ENCODE measurements around the gene SMO. TPM values are rescaled to one million over a fixed set of nuclear protein-coding genes. Genes with fewer than 3 reads are reported as not detected.

The SMO gene
- total and polyA plus RNA-seq, 9 of the 15 experiments (the other 6 are each of a cell fraction or from before 2014, with no cell fraction given): 0.05 to 0.13 (median 0.10) TPM; not detected in 5

GRCh38 chr7:129150199-129150996 is 38.0 kb upstream of the SMO start (continued):
- TF ChIP-seq MEF2D (tag; conservative IDR thresholded peaks at IDR 0.05; ENCODE audit: low read depth): 0 out of 2 replicates have a peak, but pooled peaks have one; percentile 45
- TF ChIP-seq CREBBP (IDR thresholded peaks at IDR 0.05; ENCODE audit: low read depth, low read length): no peak
- TF ChIP-seq DIDO1 (tag; IDR thresholded peaks at IDR 0.05; ENCODE audit: low read depth): no peak; the same call in 1 of the 2 replicates
- TF ChIP-seq, protein P1, sequence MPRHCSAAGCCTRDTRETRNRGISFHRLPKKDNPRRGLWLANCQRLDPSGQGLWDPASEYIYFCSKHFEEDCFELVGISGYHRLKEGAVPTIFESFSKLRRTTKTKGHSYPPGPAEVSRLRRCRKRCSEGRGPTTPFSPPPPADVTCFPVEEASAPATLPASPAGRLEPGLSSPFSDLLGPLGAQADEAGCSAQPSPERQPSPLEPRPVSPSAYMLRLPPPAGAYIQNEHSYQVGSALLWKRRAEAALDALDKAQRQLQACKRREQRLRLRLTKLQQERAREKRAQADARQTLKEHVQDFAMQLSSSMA (CRISPR knock-in tag; IDR thresholded peaks at IDR 0.05): no peak
- TF ChIP-seq, protein P2, sequence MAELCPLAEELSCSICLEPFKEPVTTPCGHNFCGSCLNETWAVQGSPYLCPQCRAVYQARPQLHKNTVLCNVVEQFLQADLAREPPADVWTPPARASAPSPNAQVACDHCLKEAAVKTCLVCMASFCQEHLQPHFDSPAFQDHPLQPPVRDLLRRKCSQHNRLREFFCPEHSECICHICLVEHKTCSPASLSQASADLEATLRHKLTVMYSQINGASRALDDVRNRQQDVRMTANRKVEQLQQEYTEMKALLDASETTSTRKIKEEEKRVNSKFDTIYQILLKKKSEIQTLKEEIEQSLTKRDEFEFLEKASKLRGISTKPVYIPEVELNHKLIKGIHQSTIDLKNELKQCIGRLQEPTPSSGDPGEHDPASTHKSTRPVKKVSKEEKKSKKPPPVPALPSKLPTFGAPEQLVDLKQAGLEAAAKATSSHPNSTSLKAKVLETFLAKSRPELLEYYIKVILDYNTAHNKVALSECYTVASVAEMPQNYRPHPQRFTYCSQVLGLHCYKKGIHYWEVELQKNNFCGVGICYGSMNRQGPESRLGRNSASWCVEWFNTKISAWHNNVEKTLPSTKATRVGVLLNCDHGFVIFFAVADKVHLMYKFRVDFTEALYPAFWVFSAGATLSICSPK (IDR thresholded peaks at IDR 0.05; ENCODE audit: borderline replicate concordance): peak; percentile 33; the same call in 1 of the 2 replicates
- no peak for TF ChIP-seq ZNF699 (CRISPR knock-in tag; IDR thresholded peaks at IDR 0.05; ENCODE audit: insufficient replicate concordance)
- no peak for TF ChIP-seq NR3C1 (CRISPR knock-in tag; IDR thresholded peaks at IDR 0.05)
- TF ChIP-seq, protein P3, sequence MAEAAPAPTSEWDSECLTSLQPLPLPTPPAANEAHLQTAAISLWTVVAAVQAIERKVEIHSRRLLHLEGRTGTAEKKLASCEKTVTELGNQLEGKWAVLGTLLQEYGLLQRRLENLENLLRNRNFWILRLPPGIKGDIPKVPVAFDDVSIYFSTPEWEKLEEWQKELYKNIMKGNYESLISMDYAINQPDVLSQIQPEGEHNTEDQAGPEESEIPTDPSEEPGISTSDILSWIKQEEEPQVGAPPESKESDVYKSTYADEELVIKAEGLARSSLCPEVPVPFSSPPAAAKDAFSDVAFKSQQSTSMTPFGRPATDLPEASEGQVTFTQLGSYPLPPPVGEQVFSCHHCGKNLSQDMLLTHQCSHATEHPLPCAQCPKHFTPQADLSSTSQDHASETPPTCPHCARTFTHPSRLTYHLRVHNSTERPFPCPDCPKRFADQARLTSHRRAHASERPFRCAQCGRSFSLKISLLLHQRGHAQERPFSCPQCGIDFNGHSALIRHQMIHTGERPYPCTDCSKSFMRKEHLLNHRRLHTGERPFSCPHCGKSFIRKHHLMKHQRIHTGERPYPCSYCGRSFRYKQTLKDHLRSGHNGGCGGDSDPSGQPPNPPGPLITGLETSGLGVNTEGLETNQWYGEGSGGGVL (CRISPR knock-in tag; IDR thresholded peaks at IDR 0.05): no peak
- TF ChIP-seq, protein P4, sequence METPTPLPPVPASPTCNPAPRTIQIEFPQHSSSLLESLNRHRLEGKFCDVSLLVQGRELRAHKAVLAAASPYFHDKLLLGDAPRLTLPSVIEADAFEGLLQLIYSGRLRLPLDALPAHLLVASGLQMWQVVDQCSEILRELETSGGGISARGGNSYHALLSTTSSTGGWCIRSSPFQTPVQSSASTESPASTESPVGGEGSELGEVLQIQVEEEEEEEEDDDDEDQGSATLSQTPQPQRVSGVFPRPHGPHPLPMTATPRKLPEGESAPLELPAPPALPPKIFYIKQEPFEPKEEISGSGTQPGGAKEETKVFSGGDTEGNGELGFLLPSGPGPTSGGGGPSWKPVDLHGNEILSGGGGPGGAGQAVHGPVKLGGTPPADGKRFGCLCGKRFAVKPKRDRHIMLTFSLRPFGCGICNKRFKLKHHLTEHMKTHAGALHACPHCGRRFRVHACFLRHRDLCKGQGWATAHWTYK (CRISPR knock-in tag; IDR thresholded peaks at IDR 0.05): peak; percentile 81
- TF ChIP-seq ZNF121 (CRISPR knock-in tag; conservative IDR thresholded peaks at IDR 0.05): no peak
- TF ChIP-seq ZNF785 (CRISPR knock-in tag; IDR thresholded peaks at IDR 0.05): 0 out of 2 replicates have a peak, but pooled peaks have one; percentile 5
- TF ChIP-seq, protein P5, sequence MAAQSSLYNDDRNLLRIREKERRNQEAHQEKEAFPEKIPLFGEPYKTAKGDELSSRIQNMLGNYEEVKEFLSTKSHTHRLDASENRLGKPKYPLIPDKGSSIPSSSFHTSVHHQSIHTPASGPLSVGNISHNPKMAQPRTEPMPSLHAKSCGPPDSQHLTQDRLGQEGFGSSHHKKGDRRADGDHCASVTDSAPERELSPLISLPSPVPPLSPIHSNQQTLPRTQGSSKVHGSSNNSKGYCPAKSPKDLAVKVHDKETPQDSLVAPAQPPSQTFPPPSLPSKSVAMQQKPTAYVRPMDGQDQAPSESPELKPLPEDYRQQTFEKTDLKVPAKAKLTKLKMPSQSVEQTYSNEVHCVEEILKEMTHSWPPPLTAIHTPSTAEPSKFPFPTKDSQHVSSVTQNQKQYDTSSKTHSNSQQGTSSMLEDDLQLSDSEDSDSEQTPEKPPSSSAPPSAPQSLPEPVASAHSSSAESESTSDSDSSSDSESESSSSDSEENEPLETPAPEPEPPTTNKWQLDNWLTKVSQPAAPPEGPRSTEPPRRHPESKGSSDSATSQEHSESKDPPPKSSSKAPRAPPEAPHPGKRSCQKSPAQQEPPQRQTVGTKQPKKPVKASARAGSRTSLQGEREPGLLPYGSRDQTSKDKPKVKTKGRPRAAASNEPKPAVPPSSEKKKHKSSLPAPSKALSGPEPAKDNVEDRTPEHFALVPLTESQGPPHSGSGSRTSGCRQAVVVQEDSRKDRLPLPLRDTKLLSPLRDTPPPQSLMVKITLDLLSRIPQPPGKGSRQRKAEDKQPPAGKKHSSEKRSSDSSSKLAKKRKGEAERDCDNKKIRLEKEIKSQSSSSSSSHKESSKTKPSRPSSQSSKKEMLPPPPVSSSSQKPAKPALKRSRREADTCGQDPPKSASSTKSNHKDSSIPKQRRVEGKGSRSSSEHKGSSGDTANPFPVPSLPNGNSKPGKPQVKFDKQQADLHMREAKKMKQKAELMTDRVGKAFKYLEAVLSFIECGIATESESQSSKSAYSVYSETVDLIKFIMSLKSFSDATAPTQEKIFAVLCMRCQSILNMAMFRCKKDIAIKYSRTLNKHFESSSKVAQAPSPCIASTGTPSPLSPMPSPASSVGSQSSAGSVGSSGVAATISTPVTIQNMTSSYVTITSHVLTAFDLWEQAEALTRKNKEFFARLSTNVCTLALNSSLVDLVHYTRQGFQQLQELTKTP (IDR thresholded peaks at IDR 0.05; ENCODE audit: low read depth in 1 of 2, partially characterized antibody in 2 of 2): peak in 1 of 2 experiments; percentile 72
- TF ChIP-seq SRSF7 (optimal IDR thresholded peaks at IDR 0.05; ENCODE audit: low read depth, low read length): no peak
- TF ChIP-seq ZFP1 (CRISPR knock-in tag; IDR thresholded peaks at IDR 0.05): 0 out of 2 replicates have a peak, but pooled peaks have one; percentile 33

All from K562 (cell line).